H9 (cell line): Measurements from ENCODE around the gene OPTC. TPM values are rescaled to one million over a fixed set of nuclear protein-coding genes. Genes with fewer than 3 reads are reported as not detected.

Source experiments
- DNase-seq: peaks from one replicate; pipeline ENCODE4 v3.0.0-alpha.2; 2017
- H2AFZ ChIP-seq: one replicate; pipeline ENCODE4 v1.6.1; 2013; ENCODE audit warnings: mild to moderate bottlenecking, low read length, control low read depth, moderate library complexity
- H2AK5ac ChIP-seq: 2 replicates; pipeline ENCODE4 v1.6.1; 2013; ENCODE audit warnings: low read length, control low read depth, mixed read lengths; ENCODE audit not compliant: insufficient read length
- H2BK120ac ChIP-seq: one replicate; pipeline ENCODE4 v1.6.1; 2013; ENCODE audit warnings: low read depth, mild to moderate bottlenecking, low read length, control low read depth, inconsistent platforms; ENCODE audit not compliant: poor library complexity, severe bottlenecking
- H2BK12ac ChIP-seq: 2 replicates; pipeline ENCODE4 v1.6.1; 2013; ENCODE audit warnings: low read length, control low read depth, mixed read lengths, low read depth; ENCODE audit not compliant: insufficient read length
- H2BK15ac ChIP-seq: 2 replicates; pipeline ENCODE4 v1.6.1; 2013; ENCODE audit warnings: low read depth, low read length, control low read depth
- H2BK20ac ChIP-seq: one replicate; pipeline ENCODE4 v1.6.1; 2013; ENCODE audit warnings: low read depth, mild to moderate bottlenecking, low read length, control low read depth, inconsistent platforms; ENCODE audit not compliant: poor library complexity, severe bottlenecking
- H2BK5ac ChIP-seq: 2 replicates; pipeline ENCODE4 v1.6.1; 2013; ENCODE audit warnings: low read length, control low read depth, mixed read lengths; ENCODE audit not compliant: insufficient read length
- H3K14ac ChIP-seq: 2 replicates; pipeline ENCODE4 v1.6.1; 2013; ENCODE audit warnings: low read length, control low read depth; ENCODE audit not compliant: insufficient read depth
- H3K18ac ChIP-seq: 2 replicates; pipeline ENCODE4 v1.6.1; 2013; ENCODE audit warnings: low read depth, mild to moderate bottlenecking, mixed read lengths, low read length, control low read depth; ENCODE audit not compliant: insufficient read length
- H3K23ac ChIP-seq: 2 replicates; pipeline ENCODE4 v1.6.1; 2013; ENCODE audit warnings: low read length, control low read depth, mixed read lengths, low read depth; ENCODE audit not compliant: insufficient read length
- H3K23me2 ChIP-seq: 2 replicates; pipeline ENCODE4 v1.6.1; 2013; ENCODE audit warnings: low read depth, mild to moderate bottlenecking, mixed read lengths, low read length, control low read depth; ENCODE audit not compliant: insufficient read length, poor library complexity, severe bottlenecking
- H3K27ac ChIP-seq: 2 replicates; pipeline ENCODE4 v1.5.1; 2013; ENCODE audit warnings: low read length, control low read depth, mixed read lengths, low read depth; ENCODE audit not compliant: insufficient read length
- H3K27me3 ChIP-seq: 2 replicates; pipeline ENCODE4 v1.6.1; 2013; ENCODE audit warnings: low read length, control low read depth, inconsistent platforms; ENCODE audit not compliant: insufficient read depth
- H3K4ac ChIP-seq: 2 replicates; pipeline ENCODE4 v1.6.1; 2013; ENCODE audit warnings: low read depth, mild to moderate bottlenecking, control low read depth, inconsistent platforms, low read length, moderate library complexity
- H3K4me1 ChIP-seq: 2 replicates; pipeline ENCODE4 v1.6.1; 2013; ENCODE audit warnings: low read length, control low read depth, inconsistent platforms; ENCODE audit not compliant: insufficient read depth
- H3K4me2 ChIP-seq: 2 replicates; pipeline ENCODE4 v1.6.1; 2013; ENCODE audit warnings: low read length, control low read depth, mixed read lengths; ENCODE audit not compliant: insufficient read length, insufficient read depth
- H3K56ac ChIP-seq: 2 replicates; pipeline ENCODE4 v1.6.1; 2013; ENCODE audit warnings: low read depth, mild to moderate bottlenecking, mixed read lengths, low read length, control low read depth; ENCODE audit not compliant: insufficient read length
- H3K79me1 ChIP-seq: 2 replicates; pipeline ENCODE4 v1.6.1; 2013; ENCODE audit warnings: low read depth, mild to moderate bottlenecking, moderate library complexity, low read length, control low read depth, inconsistent platforms; ENCODE audit not compliant: insufficient read depth, poor library complexity, severe bottlenecking
- H3K79me2 ChIP-seq: 2 replicates; pipeline ENCODE4 v1.6.1; 2013; ENCODE audit warnings: low read length, control low read depth, inconsistent platforms; ENCODE audit not compliant: insufficient read depth
- H3K9ac ChIP-seq: 2 replicates; pipeline ENCODE4 v1.6.1; 2013; ENCODE audit warnings: low read length, control low read depth, mixed read lengths; ENCODE audit not compliant: insufficient read length; ENCODE audit errors: extremely low read depth
- H3K9me3 ChIP-seq: one replicate; pipeline ENCODE4 v1.6.1; 2013; ENCODE audit warnings: low read depth, low read length, inconsistent platforms; ENCODE audit not compliant: control insufficient read depth
- H3T11ph ChIP-seq: one replicate; pipeline ENCODE4 v1.6.1; 2013; ENCODE audit warnings: mild to moderate bottlenecking, low read length, control low read depth, inconsistent platforms
- H4K20me1 ChIP-seq: one replicate; pipeline ENCODE4 v1.6.1; 2013; ENCODE audit not compliant: control insufficient read depth, insufficient read length, insufficient read depth
- H4K5ac ChIP-seq: 2 replicates; pipeline ENCODE4 v1.6.1; 2013; ENCODE audit warnings: low read depth, mild to moderate bottlenecking, mixed read lengths, low read length, control low read depth; ENCODE audit not compliant: insufficient read length
- H4K8ac ChIP-seq: replicated peaks from 2 replicates; pipeline ENCODE4 v1.6.1; 2013; ENCODE audit warnings: low read length, control low read depth, mixed read lengths, low read depth; ENCODE audit not compliant: insufficient read length
- H4K91ac ChIP-seq: 2 replicates; pipeline ENCODE4 v1.6.1; 2013; ENCODE audit warnings: low read depth, mild to moderate bottlenecking, moderate library complexity, mixed read lengths, low read length, control low read depth; ENCODE audit not compliant: insufficient read length
- H3K27ac Mint-ChIP-seq, 3 experiments: 2 replicates in 2 of 3; 3 replicates in 1 of 3; pipeline ENCODE4 v1.8.0; 2020 to 2021; ENCODE audit warnings: mixed read lengths in 3 of 3, mild to moderate bottlenecking in 1 of 3, moderate library complexity in 1 of 3
- H3K27me3 Mint-ChIP-seq: 2 replicates; pipeline ENCODE4 v1.8.0; 2021; ENCODE audit warnings: low read depth, mild to moderate bottlenecking, moderate library complexity, mixed read lengths
- H3K36me3 Mint-ChIP-seq, 3 experiments: 2 replicates in 2 of 3; 3 replicates in 1 of 3; pipeline ENCODE4 v1.8.0; 2020 to 2021; ENCODE audit warnings: low read depth in 3 of 3, mixed read lengths in 3 of 3; ENCODE audit not compliant: insufficient read depth in 1 of 3
- H3K4me1 Mint-ChIP-seq, 2 experiments: 2 replicates each; pipeline ENCODE4 v1.8.0; 2020; ENCODE audit warnings: mixed read lengths in 2 of 2
- H3K4me3 Mint-ChIP-seq, 2 experiments: 2 replicates in 1 of 2; 3 replicates in 1 of 2; pipeline ENCODE4 v1.8.0; 2020 to 2021; ENCODE audit warnings: mild to moderate bottlenecking in 2 of 2, mixed read lengths in 2 of 2, moderate library complexity in 1 of 2
- H3K9me3 Mint-ChIP-seq, 2 experiments: 2 replicates in 1 of 2; 3 replicates in 1 of 2; pipeline ENCODE4 v1.8.0; 2020; ENCODE audit warnings: mild to moderate bottlenecking in 2 of 2, mixed read lengths in 2 of 2, moderate library complexity in 1 of 2
- WGBS: extraction: QIAGEN DNeasy Blood & Tissue Kit; methylation state at CpG from one replicate; pipeline ENCODE4 v1.1.7; 2013; ENCODE audit warnings: missing lambda C conversion rate, low lambda C conversion rate, mixed read lengths; ENCODE audit not compliant: insufficient read length; ENCODE audit errors: extremely low coverage; 5-methylcytosine and 5-hydroxymethylcytosine counted together
- total RNA-seq: library from RNA; stranded (reverse); gene quantifications from 2 replicates; pipeline ENCODE4 v1.2.1, GENCODE V29; 2021
- TF ChIP-seq, protein P1 (sequence below): fragments of 200-600 bp; sonication (generic); conservative IDR thresholded peaks from 3 replicates; pipeline ENCODE4 v1.8.0; 2021; ENCODE audit warnings: antibody characterized with exemption, mild to moderate bottlenecking

OPTC gene
- total RNA-seq, 1 experiment from 2014 or later = 1.1 TPM

DNA sequence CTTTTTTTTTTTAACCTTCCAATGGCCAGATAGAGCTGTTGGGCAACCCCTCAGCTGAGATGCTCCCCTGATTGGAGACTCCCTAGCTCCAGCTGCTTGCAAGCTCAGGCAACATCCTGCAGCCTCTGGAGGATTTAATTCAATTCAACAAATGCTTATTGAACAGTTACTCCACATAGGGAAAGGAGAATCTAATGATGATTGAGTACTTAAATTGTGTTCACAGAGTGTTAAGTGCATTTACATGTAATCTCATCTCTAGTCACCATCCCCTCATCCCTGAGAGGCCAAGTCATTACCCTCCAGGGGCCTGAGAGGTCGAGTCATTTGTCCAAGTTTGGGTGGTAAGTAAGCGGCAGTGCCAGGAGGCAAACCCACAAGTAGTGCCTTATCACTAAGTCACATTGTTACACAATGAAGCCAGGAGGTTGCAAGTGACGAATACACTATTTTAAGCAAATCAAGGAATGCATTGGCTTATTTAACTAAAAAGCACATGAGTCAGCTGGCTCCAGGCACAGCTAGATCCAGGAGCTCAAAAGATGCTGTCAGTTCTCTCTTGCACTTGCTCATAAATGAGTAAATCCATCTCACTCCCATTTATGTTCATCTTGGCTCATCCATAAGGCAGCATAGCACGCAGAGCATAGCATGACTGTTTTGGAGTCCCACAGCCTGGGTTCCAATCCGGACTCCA is 64.3 kb downstream of the OPTC start:
- Histone ChIP-seq H2BK120ac (no peak overlapping the region), H3T11ph (no peak overlapping the region), H3K4me2 (no peak overlapping the region), H2BK12ac (no peak overlapping the region), H3K4me1 (peaks cover 13% of the 10 kb centered on the region; the same call in 1 of the 2 replicates), H4K5ac (no peak overlapping the region), H2AFZ (no peak overlapping the region), H3K56ac (no peak overlapping the region), H4K8ac (no peak overlapping the region), H3K14ac (no peak overlapping the region), H2BK15ac (no peak overlapping the region), H2BK5ac (no peak overlapping the region), H3K23me2 (no peaks in the 10 kb centered on the region), H3K23ac (no peak overlapping the region), H3K79me1 (no peaks in the 10 kb centered on the region), H2BK20ac (no peak overlapping the region), H3K27ac (no peak overlapping the region), H3K9me3 (no peaks in the 10 kb centered on the region), H4K91ac (no peak overlapping the region), H3K27me3 (no peaks in the 10 kb centered on the region; the same call in 1 of the 2 replicates), H3K79me2 (no peaks in the 10 kb centered on the region), H3K4ac (no peak overlapping the region), H3K18ac (no peak overlapping the region), H4K20me1 (no peaks in the 10 kb centered on the region), H3K9ac (no peak overlapping the region), H2AK5ac (no peak overlapping the region)
- no peaks in the 10 kb centered on the region for H3K9me3 Mint-ChIP-seq
- DNase-seq = no peak
- no peak overlapping the region for H3K4me3 Mint-ChIP-seq
- H3K36me3 Mint-ChIP-seq = no peaks in the 10 kb centered on the region
- no CpG with 5 or more reads among the region's 5 CpGs for WGBS
- peaks cover 40 to 42% of the 10 kb centered on the region in 2 experiments for H3K4me1 Mint-ChIP-seq
- H3K27ac Mint-ChIP-seq = no peak overlapping the region; a peak in 1 of 7 replicates
- TF ChIP-seq, protein P1, sequence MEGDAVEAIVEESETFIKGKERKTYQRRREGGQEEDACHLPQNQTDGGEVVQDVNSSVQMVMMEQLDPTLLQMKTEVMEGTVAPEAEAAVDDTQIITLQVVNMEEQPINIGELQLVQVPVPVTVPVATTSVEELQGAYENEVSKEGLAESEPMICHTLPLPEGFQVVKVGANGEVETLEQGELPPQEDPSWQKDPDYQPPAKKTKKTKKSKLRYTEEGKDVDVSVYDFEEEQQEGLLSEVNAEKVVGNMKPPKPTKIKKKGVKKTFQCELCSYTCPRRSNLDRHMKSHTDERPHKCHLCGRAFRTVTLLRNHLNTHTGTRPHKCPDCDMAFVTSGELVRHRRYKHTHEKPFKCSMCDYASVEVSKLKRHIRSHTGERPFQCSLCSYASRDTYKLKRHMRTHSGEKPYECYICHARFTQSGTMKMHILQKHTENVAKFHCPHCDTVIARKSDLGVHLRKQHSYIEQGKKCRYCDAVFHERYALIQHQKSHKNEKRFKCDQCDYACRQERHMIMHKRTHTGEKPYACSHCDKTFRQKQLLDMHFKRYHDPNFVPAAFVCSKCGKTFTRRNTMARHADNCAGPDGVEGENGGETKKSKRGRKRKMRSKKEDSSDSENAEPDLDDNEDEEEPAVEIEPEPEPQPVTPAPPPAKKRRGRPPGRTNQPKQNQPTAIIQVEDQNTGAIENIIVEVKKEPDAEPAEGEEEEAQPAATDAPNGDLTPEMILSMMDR = no peak
- H3K27me3 Mint-ChIP-seq = peaks cover 1% of the 10 kb centered on the region; the same call in 1 of the 2 replicates

Other genes with a start within 250 kb of the OPTC start
- 2.9 and 4.1 TPM in 2 replicates for gene BTG2, start 188.6 kb upstream of the OPTC start, total RNA-seq
- not detected in 2 replicates for gene FMOD, start 143.0 kb upstream of the OPTC start, total RNA-seq
- gene PRELP, start 18.3 kb upstream of the OPTC start, total RNA-seq = 0.07 and 0.09 TPM in 2 replicates
- gene ATP2B4, start 132.7 kb downstream of the OPTC start, total RNA-seq = 14.1 and 15.7 TPM in 2 replicates